HG03520 (cell line): ENCODE data around the gene FABP6.

Experiments used
- ATAC-seq: cut with Tn5 transposase; IDR thresholded peaks from one replicate; pipeline ENCODE4 v1.9.1; 2021; ENCODE audit warnings: mild to moderate bottlenecking, moderate library complexity; ENCODE audit not compliant: unreplicated experiment

Gene FABP6

DNA sequence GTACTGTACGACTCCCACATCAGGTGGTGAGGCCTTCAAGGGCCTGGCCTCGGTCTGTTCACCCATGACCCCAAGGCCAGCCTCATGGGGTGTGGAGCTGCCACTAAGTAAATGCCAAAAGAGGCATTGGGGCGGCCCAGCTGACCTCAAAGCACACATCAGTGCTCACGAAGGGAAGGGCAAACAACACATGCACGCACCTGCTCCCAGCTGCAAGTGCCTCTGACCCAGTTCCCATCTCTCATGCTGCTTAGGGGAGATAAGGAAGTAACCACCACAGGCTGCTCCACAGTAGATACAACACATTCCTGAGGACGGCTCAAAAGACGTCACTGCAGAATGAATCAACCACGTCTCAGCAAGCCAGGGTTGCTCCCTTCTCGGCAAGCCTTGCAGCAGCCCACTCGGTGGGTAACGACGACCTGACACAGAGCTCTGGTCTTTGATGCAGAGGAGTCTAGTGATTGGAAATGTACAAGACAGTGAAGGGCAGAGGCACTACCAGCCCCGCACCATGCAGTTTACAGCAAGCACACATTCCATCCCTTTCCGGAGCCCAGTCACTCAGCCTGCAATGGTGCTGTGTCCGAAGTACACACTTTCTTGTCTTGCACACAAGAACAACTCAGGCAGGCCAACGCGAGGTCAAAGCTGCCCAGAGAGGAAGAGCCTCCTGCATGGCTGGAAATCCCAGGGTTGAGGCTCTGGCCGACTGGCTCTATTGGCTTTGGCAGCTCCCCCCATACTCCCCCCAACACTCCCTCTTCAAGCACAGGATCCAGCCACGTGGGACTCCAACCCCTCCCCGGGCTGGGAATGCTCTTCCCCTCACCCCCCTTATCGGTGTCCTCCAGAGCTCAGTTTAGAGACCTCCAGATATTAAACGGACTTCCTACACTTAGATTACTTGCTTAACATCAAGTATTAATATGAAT, 31.8 kb downstream of the FABP6 start:
- no peak for ATAC-seq

DNA sequence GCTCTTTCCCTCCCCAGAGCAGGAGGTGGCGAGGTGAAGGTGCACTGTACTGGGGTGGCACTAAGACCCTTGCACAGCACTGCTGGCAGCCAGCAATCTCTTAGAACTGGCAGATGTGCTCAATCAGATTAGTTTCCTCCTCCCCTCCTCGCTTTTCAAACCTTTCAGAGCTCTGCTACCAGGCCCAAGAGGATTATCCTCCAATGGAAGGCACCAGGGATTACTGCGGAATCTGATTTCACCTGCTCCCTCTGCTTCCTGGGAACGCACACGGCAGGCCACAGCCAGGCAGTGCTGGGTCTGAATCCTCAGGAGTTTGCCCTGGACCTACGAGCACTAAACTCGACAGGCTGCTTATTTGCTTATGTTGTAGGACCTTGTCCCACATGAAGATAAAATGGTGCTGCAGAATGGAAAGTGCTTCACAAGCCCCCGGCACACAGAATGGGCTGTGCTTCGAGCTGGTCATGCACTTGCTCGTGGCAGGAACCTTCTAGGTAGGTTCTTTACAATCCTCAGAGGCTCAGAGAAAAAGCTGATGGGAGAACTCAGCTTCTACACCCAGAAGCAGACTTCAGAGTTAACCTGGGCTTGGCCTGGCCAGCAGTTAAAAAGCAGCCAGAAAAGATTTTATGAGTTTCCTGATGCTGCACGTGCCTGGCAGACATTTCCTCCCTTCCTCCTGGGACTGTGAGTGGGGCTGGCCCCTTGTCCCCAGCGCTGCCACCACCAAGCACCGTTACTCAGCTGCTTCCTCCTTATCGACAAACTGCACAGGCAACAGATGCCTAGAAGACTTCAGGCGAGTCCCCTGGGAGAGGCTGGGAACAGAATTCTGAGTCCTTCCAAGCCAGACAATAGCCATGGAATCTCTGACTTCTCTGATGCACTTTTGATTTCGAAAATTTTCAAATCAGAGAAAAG, 33.1 kb downstream of the FABP6 start:
- ATAC-seq = no peak

DNA sequence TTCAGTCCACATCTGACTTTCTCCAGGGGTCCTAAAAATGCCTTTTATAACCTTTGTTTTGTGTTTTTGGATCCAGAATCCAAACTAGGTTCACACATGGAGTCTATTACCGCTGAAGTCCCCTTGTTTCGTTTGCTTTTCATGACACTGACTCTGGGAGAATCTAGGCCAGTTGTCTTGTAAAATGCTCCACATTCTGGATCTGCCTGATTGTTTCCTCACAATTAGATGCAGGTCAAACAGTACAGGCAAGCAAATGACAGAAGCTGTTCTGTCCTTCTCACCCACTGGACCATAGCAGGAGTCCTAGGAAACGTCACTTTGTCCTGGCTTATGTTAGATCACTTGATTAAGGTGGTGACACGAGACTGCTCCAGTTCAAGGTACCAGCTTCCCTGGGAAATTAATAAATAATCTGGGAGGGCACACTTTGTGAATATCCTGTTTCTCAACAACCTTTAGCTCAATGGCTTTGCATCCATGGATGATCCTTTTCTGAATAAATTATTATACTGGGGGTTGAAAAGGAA, 34.1 kb downstream of the FABP6 start:
- ATAC-seq = no peak

DNA sequence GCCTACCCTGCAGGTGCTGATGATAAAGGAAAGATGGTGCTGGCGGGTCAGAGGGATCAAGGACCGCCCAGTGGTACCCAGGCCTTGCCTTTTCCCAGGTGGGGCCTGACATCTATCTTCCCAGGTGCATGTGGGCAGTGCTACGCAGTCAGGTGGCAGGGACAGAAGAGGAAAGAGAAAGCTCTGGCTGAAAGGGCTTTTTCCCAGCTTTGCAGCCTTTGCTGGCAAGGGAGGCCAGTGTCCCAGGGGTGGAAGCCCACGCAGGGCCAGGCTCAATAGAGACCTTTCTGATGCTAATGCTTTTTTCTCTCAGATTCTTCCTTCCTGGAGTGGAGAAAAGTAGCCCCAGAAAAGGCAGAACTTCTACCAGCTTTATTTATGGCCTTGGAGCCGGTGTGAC, 36.7 kb downstream of the FABP6 start:
- ATAC-seq = no peak

- ATAC-seq = no peak
Observed at GRCh38 chr5:160266752-160267345, 37.5 kb downstream of the FABP6 start.

DNA sequence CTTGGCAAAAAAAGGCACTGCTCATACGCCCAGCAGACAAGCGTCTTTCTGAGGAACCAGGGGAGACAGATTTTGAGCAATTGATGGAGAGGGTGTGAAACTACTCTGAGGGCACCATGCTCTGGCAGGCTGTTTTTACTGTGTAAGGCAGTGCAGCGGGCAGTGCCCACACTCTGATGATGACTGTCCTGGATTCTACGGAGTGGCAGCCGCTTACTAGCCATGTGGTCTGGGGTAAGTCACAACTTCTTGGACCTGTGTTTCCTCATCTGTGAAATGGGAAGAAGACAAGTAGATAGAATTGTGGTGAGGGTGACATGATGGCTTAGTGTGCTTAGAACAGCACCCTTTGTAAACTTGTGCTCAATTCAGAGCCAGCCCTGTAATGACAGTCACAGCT, 38.8 kb downstream of the FABP6 start:
- no peak for ATAC-seq

GRCh38 chr5:160269017-160269416, 39.7 kb downstream of the FABP6 start:
- ATAC-seq = no peak

DNA sequence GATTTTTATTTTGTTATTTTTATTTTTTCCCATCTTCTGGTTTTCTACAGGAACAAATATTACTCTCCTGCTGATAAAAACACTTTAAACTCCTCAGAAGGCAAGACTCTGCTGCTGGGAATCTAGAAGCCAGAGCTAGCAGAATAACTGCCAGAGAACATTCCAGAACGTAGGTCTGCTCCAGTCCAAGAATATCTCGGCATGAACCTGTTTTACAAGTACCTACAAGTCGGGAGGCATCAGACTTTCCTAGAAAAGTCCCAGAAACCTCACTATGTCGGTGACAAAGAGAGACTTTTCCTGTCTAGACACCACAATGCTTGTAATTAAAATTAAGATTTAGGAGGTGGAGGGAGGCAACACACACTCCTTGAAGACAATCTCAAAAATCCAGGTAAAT, 41.4 kb downstream of the FABP6 start:
- no peak for ATAC-seq

DNA sequence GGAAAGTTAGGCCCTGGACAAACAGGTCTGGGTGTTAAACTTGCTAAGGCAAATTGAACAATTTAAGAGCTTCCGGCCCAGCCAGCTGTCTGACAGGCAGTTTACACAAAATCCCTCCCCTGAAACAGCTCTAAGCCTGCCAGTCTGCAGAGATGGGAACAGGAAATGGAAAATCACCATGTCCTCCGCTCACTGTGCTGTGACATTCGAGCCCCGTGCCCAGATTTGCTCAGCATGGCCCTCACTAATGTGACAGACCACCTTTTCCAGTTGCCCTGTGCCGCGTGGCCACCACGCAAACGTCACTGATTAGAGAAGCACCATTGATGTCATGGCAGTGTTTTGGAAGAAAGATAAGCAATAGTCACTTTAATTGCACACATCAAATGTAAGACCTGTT, 42.1 kb downstream of the FABP6 start:
- ATAC-seq = no peak

DNA sequence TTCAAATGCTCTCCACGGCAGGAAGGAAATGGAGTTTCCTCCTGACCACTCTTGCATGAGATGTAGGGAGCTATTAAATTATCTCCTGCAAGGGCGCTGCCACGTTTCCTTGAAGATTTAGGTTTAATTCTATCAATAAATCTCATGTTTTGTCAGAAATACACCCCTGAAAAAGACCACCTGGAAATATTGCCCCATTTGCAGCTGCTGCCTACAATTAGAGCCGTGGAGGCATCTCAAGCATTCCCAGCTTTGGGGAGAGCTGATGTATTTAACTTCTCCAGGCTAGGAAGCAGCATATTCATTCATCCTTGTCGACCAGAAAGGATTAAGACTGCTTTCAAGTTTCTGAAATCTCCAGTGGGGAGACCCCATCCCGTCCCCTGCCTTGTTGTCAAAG, 42.5 kb downstream of the FABP6 start:
- no peak for ATAC-seq

GRCh38 chr5:160272264-160272663, 43.0 kb downstream of the FABP6 start:
- ATAC-seq = no peak

DNA sequence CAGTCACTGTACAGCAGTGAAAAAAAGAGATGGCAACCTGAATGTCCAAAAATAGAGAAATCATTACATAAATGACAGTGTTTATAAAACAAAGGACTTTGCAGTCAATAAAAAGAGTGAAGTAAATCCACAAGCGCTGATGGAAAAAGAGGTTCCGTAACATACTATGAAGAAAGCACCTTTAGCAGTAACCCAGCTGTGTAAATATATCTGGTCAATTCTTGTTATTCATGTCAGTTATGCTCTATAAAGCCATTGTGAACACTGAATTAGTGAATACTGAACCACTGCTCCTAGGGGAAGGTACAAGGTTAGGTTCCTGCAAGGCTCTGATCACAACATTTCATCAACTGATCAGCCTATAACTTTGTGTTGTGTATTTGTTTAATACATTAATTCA, 43.6 kb downstream of the FABP6 start:
- ATAC-seq = no peak

DNA sequence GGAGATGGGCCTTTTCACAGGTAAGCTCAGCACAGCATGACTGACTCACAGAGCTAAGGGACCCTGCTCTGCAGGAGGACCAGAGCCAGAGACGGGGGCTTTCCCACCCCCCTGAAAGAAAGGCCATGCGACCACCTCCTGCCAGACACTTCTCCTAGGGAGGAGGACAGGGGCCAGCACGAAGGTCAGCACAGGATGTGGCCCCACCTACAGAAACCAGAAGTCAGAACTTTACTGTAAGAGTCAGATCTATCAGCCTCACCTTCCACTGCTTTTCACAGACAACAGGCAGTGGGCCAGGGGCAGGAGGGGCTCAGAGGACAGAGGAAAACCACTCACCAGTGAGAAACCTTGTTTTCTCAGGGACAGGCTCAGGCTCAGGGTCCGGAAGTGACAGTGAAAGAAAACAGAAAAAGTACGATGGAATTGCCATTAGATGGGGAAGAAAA, 45.2 kb downstream of the FABP6 start:
- no peak for ATAC-seq

- ATAC-seq = no peak
Observed at GRCh38 chr5:160278343-160278742, 49.0 kb downstream of the FABP6 start.

GRCh38 chr5:160280384-160281095, 51.2 kb downstream of the FABP6 start:
- no peak for ATAC-seq

DNA sequence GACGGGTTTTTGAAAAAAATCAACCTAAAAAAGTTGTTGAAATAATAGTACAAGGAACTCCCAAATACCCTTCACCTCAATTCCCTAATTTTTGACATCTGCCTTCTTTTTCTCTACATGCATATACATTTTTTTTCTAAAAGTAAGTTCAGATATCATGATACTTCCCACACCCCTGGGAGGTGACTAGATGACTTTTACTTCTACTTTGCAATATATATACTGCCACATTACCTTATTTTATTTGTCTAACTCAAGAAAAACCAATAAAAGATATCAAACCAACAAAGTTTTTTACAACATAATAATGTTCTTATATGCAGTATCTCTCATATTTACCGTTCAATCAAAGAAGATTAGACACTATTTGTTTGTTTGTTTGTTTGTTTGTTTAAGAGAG, 52.0 kb downstream of the FABP6 start:
- ATAC-seq = no peak

DNA sequence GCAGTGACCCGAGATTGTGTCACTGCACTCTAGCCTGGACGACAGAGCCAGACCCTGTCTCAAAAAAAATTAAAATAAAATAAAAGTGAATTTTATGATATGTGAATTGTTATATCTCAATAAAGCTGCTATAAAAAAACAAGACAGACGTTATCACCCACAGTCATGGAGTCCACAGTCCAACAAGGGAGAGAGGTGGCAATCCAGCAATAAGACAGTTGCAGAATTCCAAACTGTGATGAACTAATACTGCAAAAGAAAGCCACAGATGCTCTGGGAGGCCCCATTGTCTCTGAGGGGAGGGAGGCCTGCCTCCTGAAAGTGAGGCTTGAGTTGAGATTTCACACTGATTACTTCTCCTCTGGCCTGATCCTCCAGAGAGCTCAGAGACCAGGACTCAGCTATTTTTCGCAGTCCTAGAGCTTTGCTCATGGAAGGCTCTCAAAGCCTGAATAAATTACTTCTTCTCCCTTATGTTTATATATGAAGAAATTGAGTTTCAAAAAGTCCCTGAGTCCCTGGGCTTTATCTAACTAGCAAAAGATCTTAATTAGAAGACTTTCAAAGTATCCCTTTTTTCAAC, 55.1 kb downstream of the FABP6 start:
- no peak for ATAC-seq

DNA sequence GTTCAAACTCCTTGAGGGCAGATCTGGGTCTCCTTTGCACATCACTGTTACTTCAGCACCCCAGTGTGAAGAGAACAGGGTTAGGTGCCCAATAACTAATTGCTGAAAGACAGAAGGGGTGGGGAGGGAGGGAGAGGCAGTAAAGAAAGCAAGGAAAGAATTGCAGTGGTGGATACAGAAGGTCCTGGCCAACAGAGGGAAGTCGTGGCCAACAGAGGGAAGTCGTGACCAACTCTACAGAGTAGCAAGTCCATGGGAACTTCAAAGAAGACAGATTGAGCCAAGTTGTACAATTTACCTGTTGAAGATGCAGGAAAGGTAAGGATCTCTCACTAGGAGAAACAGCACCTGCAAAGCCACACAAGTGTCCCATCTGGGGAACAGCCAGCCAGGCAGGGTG, 56.0 kb downstream of the FABP6 start:
- no peak for ATAC-seq

DNA sequence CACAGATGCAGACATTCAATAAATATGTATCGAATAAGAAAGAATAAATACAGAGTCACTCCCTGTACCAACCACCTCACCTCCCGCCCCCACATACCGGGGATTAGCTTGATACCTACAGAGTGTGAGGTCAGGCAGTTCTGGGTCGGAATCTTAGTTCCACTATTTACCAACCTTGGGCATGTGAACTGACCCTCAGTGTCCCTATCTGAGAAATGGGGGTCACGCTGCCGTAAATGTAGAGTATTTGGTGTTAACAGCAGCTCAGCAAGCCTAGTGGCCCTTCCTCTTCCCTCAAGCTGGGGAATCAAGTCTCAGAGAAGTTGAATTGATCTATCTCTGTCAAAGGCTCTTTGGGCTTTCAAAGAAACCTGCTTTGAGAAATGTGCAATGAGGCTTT, 57.6 kb downstream of the FABP6 start:
- ATAC-seq = no peak

- no peak for ATAC-seq
Observed at GRCh38 chr5:160287378-160288051, 58.2 kb downstream of the FABP6 start.
